ENCODE results near the gene SSX3.
"Not testable (repeated sequence)": the region's sequence is repeated elsewhere in the genome, so short reads cannot be mapped to it uniquely, and the experiment has no call there.

Gene SSX3

DNA sequence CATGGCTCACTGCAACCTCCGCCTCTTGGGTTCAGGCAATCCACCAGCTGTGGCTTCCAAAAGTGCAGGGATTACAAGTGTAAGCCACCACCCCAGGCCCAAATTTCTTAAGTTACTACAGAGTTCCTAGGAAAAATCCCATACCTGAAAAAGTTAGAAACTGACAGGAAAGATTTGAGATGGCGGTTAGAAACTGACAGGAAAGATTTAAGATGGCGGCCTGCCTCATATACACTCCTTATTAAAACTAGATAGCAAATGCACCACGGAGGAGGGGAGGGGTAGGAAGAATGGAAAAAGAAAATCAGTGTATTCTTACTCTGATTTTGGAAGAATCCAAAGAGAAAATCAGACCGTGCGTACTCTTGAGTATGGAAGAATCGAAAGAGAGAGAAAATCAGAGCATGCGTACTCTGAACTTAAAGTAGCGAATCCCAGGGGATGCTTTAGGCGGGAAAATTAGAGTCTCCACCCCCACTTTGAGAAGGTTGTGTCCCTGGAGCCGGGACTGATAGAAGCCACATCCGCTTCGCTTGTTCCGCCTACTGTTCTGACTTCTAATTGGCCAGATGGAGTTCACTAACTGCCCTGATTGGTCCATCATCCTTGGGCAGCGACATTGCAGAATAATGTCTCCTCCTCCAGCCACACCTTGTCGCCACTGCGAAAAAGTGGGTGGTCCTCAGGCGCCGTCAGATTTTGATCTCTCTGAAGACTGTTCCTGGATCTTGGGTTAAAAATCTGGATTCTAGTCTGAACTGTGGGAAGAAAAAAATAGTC lies at the start of gene SSX3:
TSS of gene SSX3 (minus strand) at position 389 of the 780 bp plus-strand sequence. CDS start 1,454 bp downstream, outside the sequence.
- H3K27ac ChIP-seq, result not testable (repeated sequence)

DNA sequence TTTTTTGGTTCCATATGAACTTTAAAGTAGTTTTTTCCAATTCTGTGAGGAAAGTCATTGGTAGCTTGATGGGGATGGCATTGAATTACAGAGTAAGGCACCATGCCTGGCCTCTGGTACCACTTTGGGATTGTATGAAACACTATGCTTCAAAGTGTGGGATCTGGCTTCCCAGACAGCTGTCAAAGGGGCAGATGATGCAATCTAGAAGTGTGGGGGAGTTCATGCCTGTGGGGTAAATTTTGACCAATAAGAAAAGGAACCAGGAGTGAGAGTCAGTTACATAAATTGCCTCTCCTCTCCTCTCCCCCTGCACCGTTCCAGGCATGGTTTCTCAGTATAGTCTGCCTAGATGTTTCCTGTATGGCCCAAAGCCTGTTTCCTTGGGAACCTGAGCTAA lies 41.3 kb upstream of the SSX3 start:
- H3K27ac ChIP-seq, result not testable (repeated sequence)

DNA sequence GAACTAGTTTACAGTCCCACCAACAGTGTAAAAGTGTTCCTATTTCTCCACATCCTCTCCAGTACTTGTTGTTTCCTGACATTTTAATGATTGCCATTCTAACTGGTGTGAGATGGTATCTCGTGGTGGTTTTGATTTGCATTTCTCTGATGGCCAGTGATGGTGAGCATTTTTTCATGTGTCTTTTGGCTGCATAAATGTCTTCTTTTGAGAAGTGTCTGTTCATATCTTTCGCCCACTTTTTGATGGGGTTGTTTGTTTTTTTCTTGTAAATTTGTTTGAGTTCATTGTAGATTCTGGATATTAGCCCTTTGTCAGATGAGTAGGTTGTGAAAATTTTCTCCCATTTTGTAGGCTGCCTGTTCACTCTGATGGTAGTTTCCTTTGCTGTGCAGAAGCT lies 40.4 kb upstream of the SSX3 start:
- not testable (repeated sequence) for H3K27ac ChIP-seq

DNA sequence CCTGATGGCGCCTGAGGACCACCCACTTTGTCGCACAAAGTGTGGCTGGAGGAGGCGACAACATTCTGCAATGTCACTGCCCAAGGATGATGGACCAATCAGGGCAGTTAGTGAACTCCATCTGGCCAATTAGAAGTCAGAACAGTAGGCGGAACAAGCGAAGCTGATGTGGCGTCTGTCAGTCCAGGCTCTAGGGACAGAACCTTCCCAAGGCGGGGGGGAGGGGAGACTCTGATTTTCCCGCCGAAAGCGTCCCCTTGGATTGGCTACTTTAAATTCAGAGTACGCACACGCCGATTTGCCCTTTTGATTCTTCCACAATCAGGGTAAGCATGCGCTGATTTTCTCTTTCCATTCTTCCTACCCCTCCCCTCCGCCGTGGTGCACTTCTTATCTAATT lies 26.7 kb upstream of the SSX3 start, which contains the start of gene SSX4:
TSS of gene SSX4 (plus strand) at position 301 of the 400 bp plus-strand sequence. CDS start 515 bp downstream, outside the sequence.
- not testable (repeated sequence) for H3K27ac ChIP-seq

- not testable (repeated sequence) for H3K27ac ChIP-seq
These were observed 13.9 kb upstream of the SSX3 start for GRCh38 chrX:48370408-48370807.

DNA sequence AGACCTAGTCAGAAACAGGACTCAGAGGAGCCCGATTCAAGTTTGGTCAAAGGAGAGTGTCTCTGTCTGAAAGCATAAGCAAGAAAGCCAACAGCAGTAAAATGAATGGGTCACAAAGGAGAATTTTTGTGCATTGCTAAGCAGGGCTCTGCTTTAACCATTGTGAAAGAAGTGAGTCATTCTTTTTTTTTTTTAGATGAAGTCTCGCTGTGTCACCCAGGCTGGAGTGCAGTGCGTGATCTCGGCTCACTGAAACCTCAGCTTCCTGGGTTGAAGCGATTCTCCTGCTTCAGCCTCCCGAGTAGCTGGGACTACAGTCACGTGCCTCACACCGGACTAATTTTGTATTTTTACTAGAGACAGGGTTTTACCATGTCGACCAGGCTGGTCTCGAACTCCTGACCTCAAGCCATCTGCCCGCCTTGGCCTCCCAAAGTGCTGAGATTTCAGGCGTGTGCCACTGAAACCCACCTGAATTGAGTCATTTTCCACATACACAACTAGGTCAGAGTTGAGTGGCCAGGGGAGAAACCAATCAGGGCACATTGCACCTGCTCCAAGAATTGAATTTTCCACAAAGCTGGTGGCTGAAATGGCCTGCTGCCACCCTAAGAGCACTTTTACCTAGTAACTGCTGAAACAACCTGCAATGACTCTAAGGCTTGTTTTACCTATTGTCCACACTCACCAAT lies 11.4 kb upstream of the SSX3 start:
- not testable (repeated sequence) for H3K27ac ChIP-seq

GRCh38 chrX:48359281-48359680 lies 2.8 kb upstream of the SSX3 start:
- not testable (repeated sequence) for H3K27ac ChIP-seq

- TF ChIP-seq ZFX (IDR thresholded peaks at IDR 0.05), result no peak
- TF ChIP-seq, protein P1, sequence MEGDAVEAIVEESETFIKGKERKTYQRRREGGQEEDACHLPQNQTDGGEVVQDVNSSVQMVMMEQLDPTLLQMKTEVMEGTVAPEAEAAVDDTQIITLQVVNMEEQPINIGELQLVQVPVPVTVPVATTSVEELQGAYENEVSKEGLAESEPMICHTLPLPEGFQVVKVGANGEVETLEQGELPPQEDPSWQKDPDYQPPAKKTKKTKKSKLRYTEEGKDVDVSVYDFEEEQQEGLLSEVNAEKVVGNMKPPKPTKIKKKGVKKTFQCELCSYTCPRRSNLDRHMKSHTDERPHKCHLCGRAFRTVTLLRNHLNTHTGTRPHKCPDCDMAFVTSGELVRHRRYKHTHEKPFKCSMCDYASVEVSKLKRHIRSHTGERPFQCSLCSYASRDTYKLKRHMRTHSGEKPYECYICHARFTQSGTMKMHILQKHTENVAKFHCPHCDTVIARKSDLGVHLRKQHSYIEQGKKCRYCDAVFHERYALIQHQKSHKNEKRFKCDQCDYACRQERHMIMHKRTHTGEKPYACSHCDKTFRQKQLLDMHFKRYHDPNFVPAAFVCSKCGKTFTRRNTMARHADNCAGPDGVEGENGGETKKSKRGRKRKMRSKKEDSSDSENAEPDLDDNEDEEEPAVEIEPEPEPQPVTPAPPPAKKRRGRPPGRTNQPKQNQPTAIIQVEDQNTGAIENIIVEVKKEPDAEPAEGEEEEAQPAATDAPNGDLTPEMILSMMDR (conservative IDR thresholded peaks at IDR 0.05), result no peak
- H3K27ac ChIP-seq, result no peak overlapping the region
These were observed 1.2 kb upstream of the SSX3 start for GRCh38 chrX:48357681-48358080.

DNA sequence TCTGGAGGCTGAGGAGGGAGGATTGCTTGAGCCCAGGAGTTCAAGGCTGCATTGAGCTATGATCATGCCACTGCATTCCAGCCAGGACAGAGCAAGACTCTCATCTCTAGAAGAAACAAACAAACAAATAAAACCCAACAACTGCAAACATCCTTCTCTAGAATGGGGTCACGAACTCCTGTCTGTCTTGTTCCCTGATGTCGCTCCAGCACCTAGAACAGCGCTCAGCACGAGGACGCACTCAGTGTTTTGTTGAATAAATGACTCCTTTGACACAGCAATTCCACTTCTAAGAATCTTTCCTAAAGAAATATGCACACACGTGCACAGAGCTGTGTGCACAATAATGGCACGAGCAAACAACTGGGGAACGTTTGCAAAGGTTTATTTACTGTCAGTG lies 10.4 kb downstream of the SSX3 start:
- H3K27ac ChIP-seq, result not testable (repeated sequence)

DNA sequence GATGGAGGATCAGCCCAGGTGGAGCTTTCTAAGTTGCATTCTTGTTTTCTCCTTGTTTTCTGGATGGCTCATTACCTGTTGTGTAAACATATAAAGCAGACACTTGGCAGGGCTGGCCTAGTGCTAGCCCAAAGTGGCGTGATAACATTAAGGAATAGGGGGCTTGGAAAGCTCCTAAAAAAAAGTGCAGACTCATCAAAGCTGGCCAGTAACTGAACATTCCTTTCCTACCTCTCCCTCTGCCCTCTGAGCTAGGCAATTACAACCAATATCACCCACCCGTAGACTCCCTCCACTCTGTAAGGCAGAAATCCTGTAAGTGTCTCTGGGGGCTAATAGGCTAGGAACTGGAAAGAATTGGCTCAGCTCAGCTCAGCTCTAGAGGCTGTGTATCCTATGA lies 42.5 kb downstream of the SSX3 start:
- H3K27ac ChIP-seq, result not testable (repeated sequence)

- H3K27ac ChIP-seq, result no peak overlapping the region
- no peak for TF ChIP-seq ZFX (IDR thresholded peaks at IDR 0.05)
These were observed 50.3 kb downstream of the SSX3 start for GRCh38 chrX:48306175-48306574.
